H9 (cell line): ENCODE data around the gene AGR3. TPM values are rescaled to one million over a fixed set of nuclear protein-coding genes. Genes with fewer than 3 reads are reported as not detected.

Experiments used
- DNase-seq: peaks from one replicate; pipeline ENCODE4 v3.0.0-alpha.2; 2017
- H2AFZ ChIP-seq: one replicate; pipeline ENCODE4 v1.6.1; 2013; ENCODE audit warnings: mild to moderate bottlenecking, low read length, control low read depth, moderate library complexity
- H2AK5ac ChIP-seq: 2 replicates; pipeline ENCODE4 v1.6.1; 2013; ENCODE audit warnings: low read length, control low read depth, mixed read lengths; ENCODE audit not compliant: insufficient read length
- H2BK120ac ChIP-seq: one replicate; pipeline ENCODE4 v1.6.1; 2013; ENCODE audit warnings: low read depth, mild to moderate bottlenecking, low read length, control low read depth, inconsistent platforms; ENCODE audit not compliant: poor library complexity, severe bottlenecking
- H2BK12ac ChIP-seq: 2 replicates; pipeline ENCODE4 v1.6.1; 2013; ENCODE audit warnings: low read length, control low read depth, mixed read lengths, low read depth; ENCODE audit not compliant: insufficient read length
- H2BK15ac ChIP-seq: 2 replicates; pipeline ENCODE4 v1.6.1; 2013; ENCODE audit warnings: low read depth, low read length, control low read depth
- H2BK20ac ChIP-seq: one replicate; pipeline ENCODE4 v1.6.1; 2013; ENCODE audit warnings: low read depth, mild to moderate bottlenecking, low read length, control low read depth, inconsistent platforms; ENCODE audit not compliant: poor library complexity, severe bottlenecking
- H2BK5ac ChIP-seq: 2 replicates; pipeline ENCODE4 v1.6.1; 2013; ENCODE audit warnings: low read length, control low read depth, mixed read lengths; ENCODE audit not compliant: insufficient read length
- H3K14ac ChIP-seq: 2 replicates; pipeline ENCODE4 v1.6.1; 2013; ENCODE audit warnings: low read length, control low read depth; ENCODE audit not compliant: insufficient read depth
- H3K18ac ChIP-seq: 2 replicates; pipeline ENCODE4 v1.6.1; 2013; ENCODE audit warnings: low read depth, mild to moderate bottlenecking, mixed read lengths, low read length, control low read depth; ENCODE audit not compliant: insufficient read length
- H3K23ac ChIP-seq: 2 replicates; pipeline ENCODE4 v1.6.1; 2013; ENCODE audit warnings: low read length, control low read depth, mixed read lengths, low read depth; ENCODE audit not compliant: insufficient read length
- H3K23me2 ChIP-seq: 2 replicates; pipeline ENCODE4 v1.6.1; 2013; ENCODE audit warnings: low read depth, mild to moderate bottlenecking, mixed read lengths, low read length, control low read depth; ENCODE audit not compliant: insufficient read length, poor library complexity, severe bottlenecking
- H3K27ac ChIP-seq: 2 replicates; pipeline ENCODE4 v1.5.1; 2013; ENCODE audit warnings: low read length, control low read depth, mixed read lengths, low read depth; ENCODE audit not compliant: insufficient read length
- H3K27me3 ChIP-seq: 2 replicates; pipeline ENCODE4 v1.6.1; 2013; ENCODE audit warnings: low read length, control low read depth, inconsistent platforms; ENCODE audit not compliant: insufficient read depth
- H3K4ac ChIP-seq: 2 replicates; pipeline ENCODE4 v1.6.1; 2013; ENCODE audit warnings: low read depth, mild to moderate bottlenecking, control low read depth, inconsistent platforms, low read length, moderate library complexity
- H3K4me1 ChIP-seq: 2 replicates; pipeline ENCODE4 v1.6.1; 2013; ENCODE audit warnings: low read length, control low read depth, inconsistent platforms; ENCODE audit not compliant: insufficient read depth
- H3K4me2 ChIP-seq: 2 replicates; pipeline ENCODE4 v1.6.1; 2013; ENCODE audit warnings: low read length, control low read depth, mixed read lengths; ENCODE audit not compliant: insufficient read length, insufficient read depth
- H3K56ac ChIP-seq: 2 replicates; pipeline ENCODE4 v1.6.1; 2013; ENCODE audit warnings: low read depth, mild to moderate bottlenecking, mixed read lengths, low read length, control low read depth; ENCODE audit not compliant: insufficient read length
- H3K79me1 ChIP-seq: 2 replicates; pipeline ENCODE4 v1.6.1; 2013; ENCODE audit warnings: low read depth, mild to moderate bottlenecking, moderate library complexity, low read length, control low read depth, inconsistent platforms; ENCODE audit not compliant: insufficient read depth, poor library complexity, severe bottlenecking
- H3K79me2 ChIP-seq: 2 replicates; pipeline ENCODE4 v1.6.1; 2013; ENCODE audit warnings: low read length, control low read depth, inconsistent platforms; ENCODE audit not compliant: insufficient read depth
- H3K9ac ChIP-seq: 2 replicates; pipeline ENCODE4 v1.6.1; 2013; ENCODE audit warnings: low read length, control low read depth, mixed read lengths; ENCODE audit not compliant: insufficient read length; ENCODE audit errors: extremely low read depth
- H3K9me3 ChIP-seq: one replicate; pipeline ENCODE4 v1.6.1; 2013; ENCODE audit warnings: low read depth, low read length, inconsistent platforms; ENCODE audit not compliant: control insufficient read depth
- H3T11ph ChIP-seq: one replicate; pipeline ENCODE4 v1.6.1; 2013; ENCODE audit warnings: mild to moderate bottlenecking, low read length, control low read depth, inconsistent platforms
- H4K20me1 ChIP-seq: one replicate; pipeline ENCODE4 v1.6.1; 2013; ENCODE audit not compliant: control insufficient read depth, insufficient read length, insufficient read depth
- H4K5ac ChIP-seq: 2 replicates; pipeline ENCODE4 v1.6.1; 2013; ENCODE audit warnings: low read depth, mild to moderate bottlenecking, mixed read lengths, low read length, control low read depth; ENCODE audit not compliant: insufficient read length
- H4K8ac ChIP-seq: replicated peaks from 2 replicates; pipeline ENCODE4 v1.6.1; 2013; ENCODE audit warnings: low read length, control low read depth, mixed read lengths, low read depth; ENCODE audit not compliant: insufficient read length
- H4K91ac ChIP-seq: 2 replicates; pipeline ENCODE4 v1.6.1; 2013; ENCODE audit warnings: low read depth, mild to moderate bottlenecking, moderate library complexity, mixed read lengths, low read length, control low read depth; ENCODE audit not compliant: insufficient read length
- H3K27ac Mint-ChIP-seq, 3 experiments: 2 replicates in 2 of 3; 3 replicates in 1 of 3; pipeline ENCODE4 v1.8.0; 2020 to 2021; ENCODE audit warnings: mixed read lengths in 3 of 3, mild to moderate bottlenecking in 1 of 3, moderate library complexity in 1 of 3
- H3K27me3 Mint-ChIP-seq: 2 replicates; pipeline ENCODE4 v1.8.0; 2021; ENCODE audit warnings: low read depth, mild to moderate bottlenecking, moderate library complexity, mixed read lengths
- H3K36me3 Mint-ChIP-seq, 3 experiments: 2 replicates in 2 of 3; 3 replicates in 1 of 3; pipeline ENCODE4 v1.8.0; 2020 to 2021; ENCODE audit warnings: low read depth in 3 of 3, mixed read lengths in 3 of 3; ENCODE audit not compliant: insufficient read depth in 1 of 3
- H3K4me1 Mint-ChIP-seq, 2 experiments: 2 replicates each; pipeline ENCODE4 v1.8.0; 2020; ENCODE audit warnings: mixed read lengths in 2 of 2
- H3K4me3 Mint-ChIP-seq, 2 experiments: 2 replicates in 1 of 2; 3 replicates in 1 of 2; pipeline ENCODE4 v1.8.0; 2020 to 2021; ENCODE audit warnings: mild to moderate bottlenecking in 2 of 2, mixed read lengths in 2 of 2, moderate library complexity in 1 of 2
- H3K9me3 Mint-ChIP-seq, 2 experiments: 2 replicates in 1 of 2; 3 replicates in 1 of 2; pipeline ENCODE4 v1.8.0; 2020; ENCODE audit warnings: mild to moderate bottlenecking in 2 of 2, mixed read lengths in 2 of 2, moderate library complexity in 1 of 2
- CTCF ChIP-seq: fragments of 200-600 bp; sonication (generic); conservative IDR thresholded peaks from 3 replicates; pipeline ENCODE4 v1.8.0; 2021; ENCODE audit warnings: antibody characterized with exemption, mild to moderate bottlenecking
- WGBS: extraction: QIAGEN DNeasy Blood & Tissue Kit; methylation state at CpG from one replicate; pipeline ENCODE4 v1.1.7; 2013; ENCODE audit warnings: missing lambda C conversion rate, low lambda C conversion rate, mixed read lengths; ENCODE audit not compliant: insufficient read length; ENCODE audit errors: extremely low coverage; 5-methylcytosine and 5-hydroxymethylcytosine counted together
- total RNA-seq: library from RNA; stranded (reverse); gene quantifications from 2 replicates; pipeline ENCODE4 v1.2.1, GENCODE V29; 2021

The AGR3 gene
- total RNA-seq, 1 experiment from 2014 or later: not detected

DNA sequence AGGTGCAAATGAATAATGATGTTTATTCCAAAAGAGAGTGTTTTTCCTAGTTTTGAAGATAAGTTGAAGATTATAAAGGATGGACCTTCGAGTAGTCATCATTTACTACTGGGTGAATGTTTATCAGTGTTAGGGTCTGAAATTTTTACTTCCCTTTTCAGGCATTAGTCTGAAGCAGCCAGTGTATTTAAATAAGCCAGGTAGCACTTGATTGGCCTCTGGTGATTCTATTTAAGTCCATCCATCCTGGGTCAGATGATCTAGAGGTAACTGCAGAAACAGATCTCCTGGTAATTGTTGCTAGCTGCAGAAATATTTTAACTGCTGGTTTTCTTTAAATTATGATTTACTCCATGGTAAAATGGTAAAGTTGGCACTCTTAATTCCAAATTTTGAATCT lies 42.9 kb downstream of the AGR3 start:
- Histone ChIP-seq H4K91ac (no peak overlapping the region), H2BK5ac (no peak overlapping the region), H3K27ac (no peak overlapping the region), H2BK120ac (no peak overlapping the region), H3K9me3 (no peaks in the 10 kb centered on the region), H3T11ph (no peak overlapping the region), H3K18ac (no peak overlapping the region), H2BK15ac (no peak overlapping the region), H3K4me2 (no peak overlapping the region), H3K79me2 (no peaks in the 10 kb centered on the region), H2BK20ac (no peak overlapping the region), H3K4ac (no peak overlapping the region), H3K23me2 (no peaks in the 10 kb centered on the region), H2AFZ (no peak overlapping the region), H3K56ac (no peak overlapping the region), H3K79me1 (no peaks in the 10 kb centered on the region), H2BK12ac (no peak overlapping the region), H3K14ac (no peak overlapping the region), H3K9ac (no peak overlapping the region), H3K27me3 (no peaks in the 10 kb centered on the region), H4K5ac (no peak overlapping the region), H3K4me1 (no peaks in the 10 kb centered on the region), H2AK5ac (no peak overlapping the region), H4K20me1 (no peaks in the 10 kb centered on the region), H4K8ac (no peak overlapping the region), H3K23ac (no peak overlapping the region)
- peaks cover 5 to 7% of the 10 kb centered on the region in 2 experiments for H3K4me1 Mint-ChIP-seq
- no peaks in the 10 kb centered on the region for H3K9me3 Mint-ChIP-seq
- no CpG with 5 or more reads among the region's 1 CpG for WGBS
- DNase-seq: no peak
- H3K27me3 Mint-ChIP-seq: no peaks in the 10 kb centered on the region
- no peak overlapping the region for H3K27ac Mint-ChIP-seq
- TF ChIP-seq CTCF: no peak
- H3K4me3 Mint-ChIP-seq: no peak overlapping the region; a peak in 1 of 5 replicates
- H3K36me3 Mint-ChIP-seq: no peaks in the 10 kb centered on the region
